Endodermal cell (in vitro differentiated cells): ENCODE data around the gene KCNK3. TPM values are rescaled to one million over a fixed set of nuclear protein-coding genes. Genes with fewer than 3 reads are reported as not detected.
"Not testable (repeated sequence)": the region's sequence is repeated elsewhere in the genome, so short reads cannot be mapped to it uniquely, and the experiment has no call there.

Experiments
- DNase-seq: peaks from one replicate; pipeline ENCODE4 v3.0.0-alpha.2; 2017
- H3K27ac ChIP-seq: 2 replicates; pipeline ENCODE4 v1.5.1; 2013; ENCODE audit warnings: mild to moderate bottlenecking, low read depth, low read length, moderate library complexity
- H3K27me3 ChIP-seq: 2 replicates; pipeline ENCODE4 v1.6.1; 2013; ENCODE audit warnings: mild to moderate bottlenecking, low read length, moderate library complexity; ENCODE audit not compliant: insufficient read depth, control insufficient read depth, poor library complexity, severe bottlenecking
- H3K36me3 ChIP-seq: 2 replicates; pipeline ENCODE4 v1.7.0; 2013; ENCODE audit warnings: mild to moderate bottlenecking, low read length, moderate library complexity; ENCODE audit not compliant: control insufficient read depth, insufficient read depth
- H3K4me1 ChIP-seq: one replicate; pipeline ENCODE4 v1.7.0; 2013; ENCODE audit warnings: low read length; ENCODE audit not compliant: control insufficient read depth, insufficient read depth
- H3K4me3 ChIP-seq: 2 replicates; pipeline ENCODE4 v1.5.1; 2013; ENCODE audit warnings: mild to moderate bottlenecking, low read length, moderate library complexity
- H3K9ac ChIP-seq: 2 replicates; pipeline ENCODE4 v1.6.1; 2013; ENCODE audit warnings: mild to moderate bottlenecking, low read length, moderate library complexity; ENCODE audit not compliant: poor library complexity, severe bottlenecking; ENCODE audit errors: extremely low read depth
- H3K9me3 ChIP-seq: 2 replicates; pipeline ENCODE4 v1.6.1; 2013; ENCODE audit warnings: mild to moderate bottlenecking, low read length, moderate library complexity; ENCODE audit not compliant: control insufficient read depth
- H3K27ac Mint-ChIP-seq: 2 replicates; pipeline ENCODE4 v1.8.0; 2020; ENCODE audit warnings: mixed read lengths
- H3K27me3 Mint-ChIP-seq: 2 replicates; pipeline ENCODE4 v1.8.0; 2021; ENCODE audit warnings: mild to moderate bottlenecking, mixed read lengths; ENCODE audit not compliant: insufficient read depth
- H3K36me3 Mint-ChIP-seq: 2 replicates; pipeline ENCODE4 v1.8.0; 2020; ENCODE audit warnings: low read depth, mixed read lengths
- H3K4me1 Mint-ChIP-seq: 2 replicates; pipeline ENCODE4 v1.8.0; 2020; ENCODE audit warnings: mixed read lengths
- H3K4me3 Mint-ChIP-seq: 2 replicates; pipeline ENCODE4 v1.8.0; 2020; ENCODE audit warnings: mild to moderate bottlenecking, moderate library complexity, mixed read lengths
- H3K9me3 Mint-ChIP-seq: 2 replicates; pipeline ENCODE4 v1.8.0; 2020; ENCODE audit warnings: mild to moderate bottlenecking, mixed read lengths
- WGBS, 2 experiments: methylation state at CpG; one replicate each; pipeline versions ENCODE4 v1.1.5 to v1.1.7; 2013; ENCODE audit warnings: missing lambda C conversion rate in 2 of 2, mixed read lengths in 1 of 2; ENCODE audit not compliant: insufficient coverage in 1 of 2, insufficient read length in 1 of 2; 5-methylcytosine and 5-hydroxymethylcytosine counted together
- total RNA-seq, 2 donors: library from RNA; stranded (reverse); fragmentation: NEBNext Ultra II Directional in 1 of 2; extraction: Animal tissue kit (Norgen Biotek cat#: 25700) in 1 of 2; gene quantifications; 2 replicates in 1 of 2; 3 replicates in 1 of 2; pipeline ENCODE4 v1.2.1, GENCODE V29; 2021
- TF ChIP-seq, protein P1 (sequence below): fragments of 200-600 bp; sonication (generic); conservative IDR thresholded peaks from 2 replicates; pipeline ENCODE4 v1.5.0; 2021; ENCODE audit warnings: antibody characterized with exemption, mild to moderate bottlenecking

KCNK3 gene
- total RNA-seq, 2 donors from 2014 or later: not detected

DNA sequence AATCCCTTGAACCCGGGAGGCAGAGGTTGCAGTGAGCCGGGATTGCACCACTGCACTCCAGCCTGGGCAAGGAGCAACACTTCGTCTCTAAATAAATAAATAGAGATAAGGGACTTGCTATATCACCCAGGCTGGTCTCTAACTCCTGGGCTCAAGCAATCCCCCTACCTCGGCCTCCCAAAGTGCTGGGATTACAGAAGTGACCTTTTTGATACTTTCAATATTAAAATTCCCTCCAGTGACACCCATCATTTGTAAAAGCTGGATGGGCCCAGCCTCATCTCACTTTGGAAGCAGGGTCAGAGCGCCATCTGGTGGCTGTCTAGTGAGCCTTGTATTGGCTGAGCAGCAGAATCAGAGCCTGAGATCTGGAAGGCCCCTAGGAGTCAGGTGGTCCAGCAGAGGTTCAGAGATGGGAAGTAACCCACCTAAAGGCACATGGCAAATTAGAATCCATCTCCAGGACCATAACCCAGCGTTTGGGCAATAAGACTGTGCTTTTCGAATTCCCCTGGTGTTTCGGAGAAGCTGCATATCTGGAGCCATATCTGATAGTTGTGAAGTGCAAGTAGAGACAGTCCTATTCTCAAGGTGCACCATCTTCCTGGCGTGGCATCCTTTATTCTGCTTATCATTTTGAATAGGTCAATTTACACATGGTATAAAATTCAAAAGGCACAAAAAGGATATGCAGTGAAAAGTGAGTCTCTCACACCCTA is 53.2 kb downstream of the KCNK3 start:
- H3K4me3 ChIP-seq: no peak overlapping the region
- TF ChIP-seq, protein P1, sequence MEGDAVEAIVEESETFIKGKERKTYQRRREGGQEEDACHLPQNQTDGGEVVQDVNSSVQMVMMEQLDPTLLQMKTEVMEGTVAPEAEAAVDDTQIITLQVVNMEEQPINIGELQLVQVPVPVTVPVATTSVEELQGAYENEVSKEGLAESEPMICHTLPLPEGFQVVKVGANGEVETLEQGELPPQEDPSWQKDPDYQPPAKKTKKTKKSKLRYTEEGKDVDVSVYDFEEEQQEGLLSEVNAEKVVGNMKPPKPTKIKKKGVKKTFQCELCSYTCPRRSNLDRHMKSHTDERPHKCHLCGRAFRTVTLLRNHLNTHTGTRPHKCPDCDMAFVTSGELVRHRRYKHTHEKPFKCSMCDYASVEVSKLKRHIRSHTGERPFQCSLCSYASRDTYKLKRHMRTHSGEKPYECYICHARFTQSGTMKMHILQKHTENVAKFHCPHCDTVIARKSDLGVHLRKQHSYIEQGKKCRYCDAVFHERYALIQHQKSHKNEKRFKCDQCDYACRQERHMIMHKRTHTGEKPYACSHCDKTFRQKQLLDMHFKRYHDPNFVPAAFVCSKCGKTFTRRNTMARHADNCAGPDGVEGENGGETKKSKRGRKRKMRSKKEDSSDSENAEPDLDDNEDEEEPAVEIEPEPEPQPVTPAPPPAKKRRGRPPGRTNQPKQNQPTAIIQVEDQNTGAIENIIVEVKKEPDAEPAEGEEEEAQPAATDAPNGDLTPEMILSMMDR: peak; percentile 99
- WGBS, 2 experiments: 46 to 72% methylated on average over 7 to 9 of the region's 9 CpGs
- H3K4me1 ChIP-seq: no peaks in the 10 kb centered on the region
- Mint-ChIP-seq H3K36me3 (no peaks in the 10 kb centered on the region), H3K4me3 (no peak overlapping the region), H3K9me3 (no peaks in the 10 kb centered on the region), H3K4me1 (peaks cover 6% of the 10 kb centered on the region), H3K27ac (no peak overlapping the region), H3K27me3 (peaks cover 3% of the 10 kb centered on the region)
- no peaks in the 10 kb centered on the region for H3K9me3 ChIP-seq
- H3K36me3 ChIP-seq: no peaks in the 10 kb centered on the region
- DNase-seq: peak; percentile 96
- no peaks in the 10 kb centered on the region for H3K27me3 ChIP-seq
- no peak overlapping the region for H3K9ac ChIP-seq
- H3K27ac ChIP-seq: no peak overlapping the region

- H3K27me3 ChIP-seq: no peaks in the 10 kb centered on the region
- no peak overlapping the region for H3K9ac ChIP-seq
- Mint-ChIP-seq H3K27me3 (peaks cover 7% of the 10 kb centered on the region), H3K9me3 (peaks cover 6% of the 10 kb centered on the region), H3K36me3 (peaks cover 5% of the 10 kb centered on the region), H3K4me1 (peaks cover 6% of the 10 kb centered on the region), H3K27ac (no peak overlapping the region), H3K4me3 (no peak overlapping the region)
- TF ChIP-seq, protein P1: no peak
- H3K36me3 ChIP-seq: no peaks in the 10 kb centered on the region
- H3K27ac ChIP-seq: no peak overlapping the region
- peaks cover 10% of the 10 kb centered on the region for H3K9me3 ChIP-seq
- H3K4me1 ChIP-seq: peaks cover 3% of the 10 kb centered on the region
- 84 to 86% methylated on average over 3 of the region's 3 CpGs for WGBS, 2 experiments
- no peak overlapping the region for H3K4me3 ChIP-seq
- DNase-seq: no peak
Measured at GRCh38 chr2:26746934-26747333, 54.4 kb downstream of the KCNK3 start.

DNA sequence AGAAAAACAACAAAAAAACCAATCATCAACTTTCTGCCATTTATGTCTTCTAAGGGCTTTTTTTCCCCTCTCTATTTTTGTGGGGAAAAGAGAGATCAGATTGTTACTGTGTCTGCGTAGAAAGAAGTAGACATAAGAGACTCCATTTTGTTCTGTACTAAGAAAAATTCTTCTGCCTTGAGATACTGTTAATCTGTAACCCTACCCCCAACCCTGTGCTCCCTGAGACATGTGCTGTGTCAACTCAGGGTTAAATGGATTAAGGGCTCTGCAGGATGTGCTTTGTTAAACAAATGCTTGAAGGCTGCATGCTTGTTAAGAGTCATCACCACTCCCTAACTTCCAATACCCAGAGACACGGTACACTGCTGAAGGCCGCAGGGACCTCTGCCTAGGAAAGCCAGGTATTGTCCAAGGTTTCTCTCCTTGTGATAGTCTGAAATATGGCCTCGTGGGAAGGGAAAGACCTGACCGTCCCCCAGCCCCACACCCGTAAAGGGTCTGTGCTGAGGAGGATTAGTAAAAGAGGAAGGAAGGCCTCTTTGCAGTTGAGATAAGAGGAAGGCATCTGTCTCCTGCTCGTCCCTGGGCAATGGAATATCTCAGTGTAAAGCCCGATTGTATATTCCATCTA is 57.4 kb downstream of the KCNK3 start:
- DNase-seq: peak; percentile 84
- Mint-ChIP-seq H3K4me1 (peaks cover 23% of the 10 kb centered on the region), H3K4me3 (peak overlapping the region; percentile 60), H3K27ac (peak overlapping the region; percentile 99)
- not testable (repeated sequence) for H3K36me3 ChIP-seq, H3K27me3 Mint-ChIP-seq, H3K9me3 Mint-ChIP-seq, H3K36me3 Mint-ChIP-seq, H3K4me1 ChIP-seq, H3K27me3 ChIP-seq
- H3K9ac ChIP-seq: peak overlapping the region; percentile 49
- 0% methylated on average over 2 to 6 of the region's 8 CpGs for WGBS, 2 experiments
- peaks cover 11% of the 10 kb centered on the region for H3K9me3 ChIP-seq
- H3K4me3 ChIP-seq: peak overlapping the region; percentile 52
- H3K27ac ChIP-seq: peak overlapping the region; percentile 68

DNA sequence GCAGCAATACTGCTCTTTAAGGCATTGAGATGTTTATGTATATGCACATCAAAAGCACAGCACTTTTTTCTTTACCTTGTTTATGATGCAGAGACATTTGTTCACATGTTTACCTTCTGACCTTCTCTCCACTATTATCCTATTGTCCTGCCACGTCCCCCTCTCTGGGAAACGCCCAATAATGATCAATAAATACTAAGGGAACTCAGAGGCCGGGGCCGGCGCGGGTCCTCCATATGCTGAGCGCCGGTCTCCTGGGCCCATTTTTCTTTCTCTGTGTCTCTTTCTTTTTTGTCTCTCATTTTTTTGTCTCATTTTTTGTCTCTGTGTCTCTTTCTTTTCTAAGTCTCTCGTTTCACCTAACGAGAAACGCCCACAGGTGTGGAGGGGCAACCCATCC is 57.9 kb downstream of the KCNK3 start:
- Mint-ChIP-seq H3K4me3 (peak overlapping the region; percentile 60), H3K4me1 (peaks cover 28% of the 10 kb centered on the region), H3K27ac (peak overlapping the region; percentile 99)
- not testable (repeated sequence) for H3K27me3 Mint-ChIP-seq, H3K27ac ChIP-seq, H3K36me3 Mint-ChIP-seq, DNase-seq, H3K9me3 Mint-ChIP-seq, H3K36me3 ChIP-seq, H3K27me3 ChIP-seq, H3K4me1 ChIP-seq
- Histone ChIP-seq H3K9ac (peak overlapping the region; percentile 49), H3K9me3 (peaks cover 11% of the 10 kb centered on the region), H3K4me3 (peak overlapping the region; percentile 52)
- WGBS, 2 experiments: 18 to 35% methylated on average over 9 to 11 of the region's 11 CpGs
